Endothelial cell of umbilical vein (primary cell): Measurements from ENCODE around the gene CERS6. TPM values are rescaled to one million over a fixed set of nuclear protein-coding genes. Genes with fewer than 3 reads are reported as not detected.

ENCODE experiments used
- BruUV-seq: library from RNA; stranded (reverse); fragments of 400-500 nt; replicated peaks from 2 replicates; lab custom pipeline; 2021; lab: Mats Ljungman, UMichigan
- CTCF ChIA-PET: fragments of 300-600, 350-600 bp; sonication (Branson Sonifier 250); formaldehyde crosslinking; loops from one replicate; lab custom pipeline; 2021; ENCODE audit warnings: antibody characterized with exemption, inconsistent platforms; lab: Charles Lee
- POLR2A ChIA-PET: fragments of 300-600, 350-600 bp; sonication (Branson Sonifier 250); formaldehyde crosslinking; loops from one replicate; lab custom pipeline; 2021; ENCODE audit warnings: antibody characterized with exemption, inconsistent platforms; lab: Charles Lee
- DNase-seq: peaks from one replicate; pipeline ENCODE4 v3.0.0-alpha.2; 2011; ENCODE audit warnings: low read depth, low spot score
- FAIRE-seq: peaks from 2 replicates; lab custom pipeline; 2011; peaks lifted over from hg19 to GRCh38; lab: Jason Lieb, UNC
- H2AFZ ChIP-seq: 2 replicates; pipeline ENCODE4 v1.6.0; 2012; ENCODE audit warnings: low read depth, low read length, control low read depth, inconsistent platforms
- H3K27ac ChIP-seq: 2 replicates; pipeline ENCODE4 v1.5.1; 2011; ENCODE audit warnings: low read depth, mild to moderate bottlenecking, control low read depth, low read length, moderate library complexity; ENCODE audit not compliant: insufficient read depth
- H3K27me3 ChIP-seq, 2 experiments: 2 replicates each; pipeline versions ENCODE4 v1.6.0 to v1.6.1; 2011; ENCODE audit warnings: low read length in 2 of 2, mixed read lengths in 1 of 2; ENCODE audit not compliant: control insufficient read depth in 2 of 2, insufficient read depth in 2 of 2
- H3K36me3 ChIP-seq, 2 experiments: 2 replicates in 1 of 2; 3 replicates in 1 of 2; pipeline ENCODE4 v1.5.1; 2011; ENCODE audit warnings: low read length in 2 of 2, mild to moderate bottlenecking in 1 of 2, moderate library complexity in 1 of 2; ENCODE audit not compliant: control insufficient read depth in 2 of 2, insufficient read depth in 2 of 2; ENCODE audit errors: extremely low read depth in 1 of 2
- H3K4me1 ChIP-seq: 3 replicates; pipeline ENCODE4 v1.5.1; 2011; ENCODE audit warnings: mild to moderate bottlenecking, low read length; ENCODE audit not compliant: control insufficient read depth, insufficient read depth; ENCODE audit errors: extremely low read depth
- H3K4me2 ChIP-seq: 2 replicates; pipeline ENCODE4 v1.6.1; 2011; ENCODE audit warnings: low read length, control low read depth, mixed read lengths; ENCODE audit not compliant: insufficient read depth
- H3K4me3 ChIP-seq, 3 experiments: fragments of 200-600 bp in 1 of 3; sonication (generic), shearing (Covaris generic) in 1 of 3; replicated peaks in 1 of 3; 2 replicates each; pipeline ENCODE4 v1.5.1; 2011 to 2016; ENCODE audit warnings: control low read depth in 3 of 3, low read length in 3 of 3, mild to moderate bottlenecking in 2 of 3, inconsistent platforms in 1 of 3, low read depth in 1 of 3, moderate library complexity in 1 of 3; ENCODE audit not compliant: insufficient read depth in 1 of 3
- H3K79me2 ChIP-seq: 2 replicates; pipeline ENCODE4 v1.6.0; 2012; ENCODE audit warnings: low read length, inconsistent platforms; ENCODE audit not compliant: control insufficient read depth, insufficient read depth
- H3K9ac ChIP-seq: replicated peaks from 2 replicates; pipeline ENCODE3; 2011; ENCODE audit warnings: low read length, control low read depth; ENCODE audit not compliant: insufficient read depth; ENCODE audit errors: extremely low read depth
- H3K9me1 ChIP-seq: replicated peaks from 3 replicates; pipeline ENCODE4 v1.6.0; 2011; ENCODE audit warnings: mild to moderate bottlenecking, low read length; ENCODE audit not compliant: control insufficient read depth, insufficient read depth; ENCODE audit errors: extremely low read depth
- H3K9me3 ChIP-seq: replicated peaks from 2 replicates; pipeline ENCODE4 v1.5.1; 2012; ENCODE audit warnings: low read length, inconsistent platforms; ENCODE audit not compliant: control insufficient read depth, insufficient read depth
- H4K20me1 ChIP-seq: replicated peaks from 2 replicates; pipeline ENCODE3; 2011; ENCODE audit warnings: mild to moderate bottlenecking, low read length; ENCODE audit not compliant: control insufficient read depth, insufficient read depth; ENCODE audit errors: extremely low read depth
- EZH2 ChIP-seq: IDR thresholded peaks from 2 replicates; pipeline ENCODE4 v1.6.1; 2012; ENCODE audit warnings: borderline replicate concordance, low read depth, mild to moderate bottlenecking, moderate library complexity, low read length, inconsistent platforms; ENCODE audit not compliant: severe bottlenecking
- JUN ChIP-seq: IDR thresholded peaks from 2 replicates; pipeline ENCODE4 v1.6.1; 2011; ENCODE audit warnings: borderline replicate concordance, low read depth; ENCODE audit not compliant: insufficient read length, insufficient read depth
- POLR2A ChIP-seq: IDR thresholded peaks from 2 replicates; pipeline ENCODE4 v1.6.1; 2012; ENCODE audit warnings: low read depth, mild to moderate bottlenecking, control low read depth, low read length
- POLR2AphosphoS5 ChIP-seq: IDR thresholded peaks from 2 replicates; pipeline ENCODE4 v1.6.1; 2012; ENCODE audit warnings: low read depth, mild to moderate bottlenecking, control low read depth, low read length, moderate library complexity; ENCODE audit not compliant: insufficient read depth
- dilution Hi-C: fragments of 300-500 bp; cut with MboI; formaldehyde crosslinking; loops from one replicate; pipeline ENCODE4 v1.15.0; 2019; ENCODE audit warnings: low sequenced_read_pairs; ENCODE audit not compliant: extremely low pct_ligation_motif_present
- intact Hi-C: fragments of 100-400 bp; cut with micrococcal nuclease; formaldehyde crosslinking; loops from one replicate; pipeline ENCODE4 v1.10.0; 2022
- polyA plus RNA-seq, 4 experiments: library from polyadenylated mRNA; depleted of rRNA in 3 of 4; stranded (reverse) in 3 of 4; unstranded in 1 of 4; fragments of >200 nt; gene quantifications; 2 replicates each; pipeline versions ENCODE4 v1.2.1 to v1.2.3, GENCODE V29; 2011 to 2012; ENCODE audit warnings: missing spikeins in 1 of 4
- total RNA-seq: library from RNA; stranded (reverse); gene quantifications from 2 replicates; pipeline ENCODE4 v1.2.3, GENCODE V29; 2021
- TF ChIP-seq, protein P1 (sequence below), 2 donors: IDR thresholded peaks; 1 replicate in 1 of 2; 2 replicates in 1 of 2; pipeline ENCODE4 v1.5.1; 2011; ENCODE audit warnings: low read length in 2 of 2, mild to moderate bottlenecking in 2 of 2, moderate library complexity in 2 of 2, control low read depth in 1 of 2, inconsistent platforms in 1 of 2, low read depth in 1 of 2; ENCODE audit not compliant: insufficient read depth in 1 of 2; ENCODE audit errors: extremely low read depth in 1 of 2

The CERS6 gene
- total and polyA plus RNA-seq, 2 donors (not counting 3 experiments of a cell fraction or from before 2014, with no cell fraction given): 2.7 to 11.7 TPM

DNA sequence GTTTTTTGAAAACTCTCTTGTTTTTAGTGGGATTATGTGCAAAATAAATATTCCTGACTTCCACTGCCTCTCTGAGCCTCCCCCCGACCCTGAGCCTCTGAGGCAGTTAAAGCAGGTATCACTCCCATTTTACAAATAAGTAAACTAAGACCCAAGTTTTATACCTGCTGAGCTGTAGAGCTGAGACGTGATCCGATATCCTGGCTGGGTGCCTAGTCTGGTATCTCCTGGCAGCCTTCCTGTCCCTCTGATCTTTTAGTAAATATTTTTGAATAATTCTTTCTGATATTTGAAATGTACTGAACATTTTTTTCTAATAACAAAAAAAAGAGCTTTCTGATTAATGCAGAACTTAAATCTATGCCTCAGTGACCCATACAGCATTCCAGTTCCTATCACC, 238.1 kb downstream of the CERS6 start:
- CTCF ChIA-PET: interaction anchor here (1.0 to 1.2 kb wide), 2 partner anchors 56 to 348 kb away, joined by 3 to 5 read pairs; no protein-coding TSS in a partner anchor
- intact Hi-C loops: no loop called here
- no peaks in the 10 kb centered on the region for H3K79me2 ChIP-seq

DNA sequence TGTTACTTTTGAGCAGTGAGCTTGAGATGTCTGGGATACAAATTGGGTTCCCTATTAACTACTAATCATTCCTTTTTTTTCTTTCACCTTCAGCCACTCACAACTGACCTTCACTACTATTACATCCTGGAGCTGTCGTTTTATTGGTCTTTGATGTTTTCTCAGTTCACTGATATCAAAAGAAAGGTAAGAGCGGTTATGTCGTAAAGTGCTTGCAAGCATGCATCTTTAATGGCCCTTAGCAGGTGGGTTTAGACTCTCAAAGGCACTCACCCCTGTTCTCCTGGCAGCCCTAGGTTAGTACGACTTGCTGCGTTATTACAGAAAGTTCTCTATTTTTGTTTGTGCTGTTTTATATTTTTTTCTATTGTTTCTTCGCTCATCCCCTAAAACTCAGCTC, 238.8 kb downstream of the CERS6 start:
- dilution Hi-C loops: no loop called here
- Histone ChIP-seq H3K4me1 (no peaks in the 10 kb centered on the region), H3K4me3 (no peak overlapping the region), H3K36me3 (no peaks in the 10 kb centered on the region), H3K9ac (no peak overlapping the region), H3K9me3 (no peaks in the 10 kb centered on the region), H2AFZ (no peak overlapping the region), H4K20me1 (no peaks in the 10 kb centered on the region), H3K27me3 (no peaks in the 10 kb centered on the region), H3K4me2 (no peak overlapping the region), H3K27ac (no peak overlapping the region), H3K79me2 (no peaks in the 10 kb centered on the region), H3K9me1 (no peaks in the 10 kb centered on the region)
- DNase-seq (no peak), FAIRE-seq (no peak)
- intact Hi-C loops: no loop called here
- ChIA-PET POLR2A (interaction anchor here (0.6 kb wide), 1 partner anchor 234 kb away, joined by 6 read pairs; no protein-coding TSS in a partner anchor), CTCF (interaction anchor here (1.0 to 1.2 kb wide), 2 partner anchors 57 to 348 kb away, joined by 3 to 5 read pairs; no protein-coding TSS in a partner anchor)
- TF ChIP-seq POLR2A: no peak
- no TSS peak for BruUV-seq

More for the DNA sequence above, 238.1 kb downstream of the CERS6 start:
- H3K9ac ChIP-seq: no peak overlapping the region
- no peak for TF ChIP-seq EZH2
- TF ChIP-seq, protein P1, sequence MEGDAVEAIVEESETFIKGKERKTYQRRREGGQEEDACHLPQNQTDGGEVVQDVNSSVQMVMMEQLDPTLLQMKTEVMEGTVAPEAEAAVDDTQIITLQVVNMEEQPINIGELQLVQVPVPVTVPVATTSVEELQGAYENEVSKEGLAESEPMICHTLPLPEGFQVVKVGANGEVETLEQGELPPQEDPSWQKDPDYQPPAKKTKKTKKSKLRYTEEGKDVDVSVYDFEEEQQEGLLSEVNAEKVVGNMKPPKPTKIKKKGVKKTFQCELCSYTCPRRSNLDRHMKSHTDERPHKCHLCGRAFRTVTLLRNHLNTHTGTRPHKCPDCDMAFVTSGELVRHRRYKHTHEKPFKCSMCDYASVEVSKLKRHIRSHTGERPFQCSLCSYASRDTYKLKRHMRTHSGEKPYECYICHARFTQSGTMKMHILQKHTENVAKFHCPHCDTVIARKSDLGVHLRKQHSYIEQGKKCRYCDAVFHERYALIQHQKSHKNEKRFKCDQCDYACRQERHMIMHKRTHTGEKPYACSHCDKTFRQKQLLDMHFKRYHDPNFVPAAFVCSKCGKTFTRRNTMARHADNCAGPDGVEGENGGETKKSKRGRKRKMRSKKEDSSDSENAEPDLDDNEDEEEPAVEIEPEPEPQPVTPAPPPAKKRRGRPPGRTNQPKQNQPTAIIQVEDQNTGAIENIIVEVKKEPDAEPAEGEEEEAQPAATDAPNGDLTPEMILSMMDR (IDR thresholded peaks at IDR 0.05; ENCODE audit: extremely low read depth in 1 of 2, insufficient read depth in 1 of 2, low read depth in 1 of 2, low read length in 2 of 2): no peak
- TF ChIP-seq JUN: no peak
- no peak for TF ChIP-seq POLR2AphosphoS5
- H3K4me3 ChIP-seq: no peak overlapping the region
- dilution Hi-C loops: no loop called here
- POLR2A ChIA-PET: interaction anchor here (0.6 kb wide), 1 partner anchor 233 kb away, joined by 6 read pairs; no protein-coding TSS in a partner anchor
- H3K4me1 ChIP-seq: no peaks in the 10 kb centered on the region
- FAIRE-seq: no peak
- no peak overlapping the region for H3K27ac ChIP-seq
- no peak for DNase-seq
- BruUV-seq: no TSS peak
- no peaks in the 10 kb centered on the region for H4K20me1 ChIP-seq
- H3K27me3 ChIP-seq: no peaks in the 10 kb centered on the region
- H2AFZ ChIP-seq: no peak overlapping the region
- no peaks in the 10 kb centered on the region for H3K36me3 ChIP-seq
- H3K4me2 ChIP-seq: no peak overlapping the region
- no peaks in the 10 kb centered on the region for H3K9me3 ChIP-seq
- H3K9me1 ChIP-seq: no peaks in the 10 kb centered on the region
